Measurements from ENCODE around the gene SCMH1.

DNA sequence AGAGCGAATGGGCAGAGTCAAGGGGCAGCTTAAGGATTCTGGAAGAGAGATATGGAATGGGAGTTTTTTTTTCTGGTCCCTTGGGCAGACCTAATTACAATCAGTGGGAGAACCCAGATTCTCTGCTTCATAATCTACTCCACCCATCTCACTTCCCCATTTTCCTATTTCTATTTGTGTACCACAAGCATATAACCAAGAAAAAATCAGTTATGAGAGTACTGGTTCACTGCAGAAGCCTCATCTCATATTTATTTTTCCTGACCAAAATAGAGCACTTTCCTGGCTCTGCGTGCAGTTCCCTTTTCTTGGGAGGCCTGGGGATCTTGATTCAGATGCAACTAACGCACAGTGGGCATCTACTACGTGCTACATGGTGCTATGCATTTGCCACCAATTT, 138.3 kb downstream of the SCMH1 start:
- TF ChIP-seq POLR2A (IDR thresholded peaks at IDR 0.05; ENCODE audit: low read depth, low read length) (no peak), POLR2AphosphoS5 (IDR thresholded peaks at IDR 0.05; ENCODE audit: insufficient read depth, low read depth, low read length) (no peak)

Measured in endothelial cell of umbilical vein (primary cell).